ENCODE measurements around the gene FIGN.

Gene FIGN

GRCh38 chr2:163773276-163773675 lies 37.5 kb upstream of the FIGN start:
- H3K4me3 ChIP-seq (ENCODE audit: low read depth, low read length), result no peak overlapping the region
- TF ChIP-seq, protein P1, sequence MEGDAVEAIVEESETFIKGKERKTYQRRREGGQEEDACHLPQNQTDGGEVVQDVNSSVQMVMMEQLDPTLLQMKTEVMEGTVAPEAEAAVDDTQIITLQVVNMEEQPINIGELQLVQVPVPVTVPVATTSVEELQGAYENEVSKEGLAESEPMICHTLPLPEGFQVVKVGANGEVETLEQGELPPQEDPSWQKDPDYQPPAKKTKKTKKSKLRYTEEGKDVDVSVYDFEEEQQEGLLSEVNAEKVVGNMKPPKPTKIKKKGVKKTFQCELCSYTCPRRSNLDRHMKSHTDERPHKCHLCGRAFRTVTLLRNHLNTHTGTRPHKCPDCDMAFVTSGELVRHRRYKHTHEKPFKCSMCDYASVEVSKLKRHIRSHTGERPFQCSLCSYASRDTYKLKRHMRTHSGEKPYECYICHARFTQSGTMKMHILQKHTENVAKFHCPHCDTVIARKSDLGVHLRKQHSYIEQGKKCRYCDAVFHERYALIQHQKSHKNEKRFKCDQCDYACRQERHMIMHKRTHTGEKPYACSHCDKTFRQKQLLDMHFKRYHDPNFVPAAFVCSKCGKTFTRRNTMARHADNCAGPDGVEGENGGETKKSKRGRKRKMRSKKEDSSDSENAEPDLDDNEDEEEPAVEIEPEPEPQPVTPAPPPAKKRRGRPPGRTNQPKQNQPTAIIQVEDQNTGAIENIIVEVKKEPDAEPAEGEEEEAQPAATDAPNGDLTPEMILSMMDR (IDR thresholded peaks at IDR 0.05; ENCODE audit: low read depth, low read length), result no peak

DNA sequence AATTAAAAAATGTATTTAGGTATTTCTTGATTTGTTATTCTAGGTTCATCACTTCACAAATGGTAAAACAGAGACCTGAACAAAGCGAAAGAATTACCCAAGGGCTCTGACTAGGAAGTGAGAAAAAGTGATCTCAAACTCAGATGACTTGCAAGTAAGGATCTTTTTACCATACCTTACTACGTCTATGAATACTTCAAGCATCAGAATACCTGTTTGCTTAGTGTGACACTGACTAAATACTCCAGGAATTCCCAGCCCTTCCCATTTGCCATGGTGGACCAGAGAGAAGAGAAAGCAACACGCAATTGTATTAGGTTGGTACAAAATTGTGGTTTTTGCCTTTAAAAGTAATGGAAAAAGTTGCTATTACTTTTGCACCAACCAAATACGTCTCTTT lies 35.8 kb upstream of the FIGN start:
- TF ChIP-seq, protein P1 (IDR thresholded peaks at IDR 0.05; ENCODE audit: low read depth, low read length), result no peak
- H3K4me3 ChIP-seq (ENCODE audit: low read depth, low read length), result no peak overlapping the region

GRCh38 chr2:163768881-163769695 lies 33.3 kb upstream of the FIGN start:
- TF ChIP-seq, protein P1 (IDR thresholded peaks at IDR 0.05; ENCODE audit: low read depth, low read length), result no peak

DNA sequence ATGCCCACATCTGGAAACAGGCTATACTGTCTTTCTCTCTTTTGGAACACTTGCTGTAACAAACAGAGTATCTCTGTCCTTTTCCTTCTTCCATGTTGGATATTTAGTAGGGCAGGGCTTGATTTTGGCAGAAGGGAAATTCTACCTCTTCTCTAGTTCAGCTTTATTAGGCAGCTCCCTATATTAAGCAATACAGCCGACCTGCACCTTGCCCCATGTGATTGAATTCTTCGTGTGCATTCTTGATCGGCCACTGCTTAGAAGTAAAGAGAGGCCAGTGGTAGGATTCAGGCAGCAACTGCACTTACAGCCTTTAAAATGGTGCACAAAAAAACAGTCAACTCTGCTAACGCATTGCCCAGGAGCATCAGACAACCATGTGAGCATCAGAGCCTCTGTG lies 31.3 kb upstream of the FIGN start:
- no peak overlapping the region for H3K4me3 ChIP-seq (ENCODE audit: low read depth, low read length)
- TF ChIP-seq, protein P1 (IDR thresholded peaks at IDR 0.05; ENCODE audit: low read depth, low read length), result no peak

More at GRCh38 chr2:163768881-163769695, 33.3 kb upstream of the FIGN start:
- H3K4me3 ChIP-seq (ENCODE audit: low read depth, low read length), result no peak overlapping the region

DNA sequence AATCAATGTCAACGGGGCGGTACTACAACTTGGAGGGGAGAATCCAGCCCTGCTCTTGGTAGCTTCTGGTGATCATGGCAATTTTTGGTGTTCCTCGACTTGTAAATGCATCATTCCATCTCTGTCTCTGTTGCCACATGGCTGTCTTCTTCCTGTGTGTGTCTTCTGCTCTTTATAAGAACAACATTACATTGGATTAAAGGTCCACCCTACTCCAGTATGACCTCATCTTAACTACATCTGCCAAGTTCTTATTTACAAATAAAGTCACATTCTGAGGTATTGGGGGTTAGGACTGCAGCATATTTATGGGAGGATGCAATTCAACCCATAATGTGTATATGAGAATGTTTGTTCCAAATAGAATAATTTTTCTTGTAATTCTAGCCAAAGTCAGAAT lies 28.8 kb upstream of the FIGN start:
- no peak overlapping the region for H3K4me3 ChIP-seq (ENCODE audit: low read depth, low read length)
- TF ChIP-seq, protein P1 (IDR thresholded peaks at IDR 0.05; ENCODE audit: low read depth, low read length), result no peak

- TF ChIP-seq, protein P1 (IDR thresholded peaks at IDR 0.05; ENCODE audit: low read depth, low read length), result no peak
- no peak overlapping the region for H3K4me3 ChIP-seq (ENCODE audit: low read depth, low read length)
These were observed 23.2 kb upstream of the FIGN start for GRCh38 chr2:163759013-163759412.

GRCh38 chr2:163757814-163758213 lies 22.0 kb upstream of the FIGN start:
- TF ChIP-seq, protein P1 (IDR thresholded peaks at IDR 0.05; ENCODE audit: low read depth, low read length), result no peak
- no peak overlapping the region for H3K4me3 ChIP-seq (ENCODE audit: low read depth, low read length)

Data from WI38 (cell line).